Hepatocyte (in vitro differentiated cells): Measurements from ENCODE around the gene KDM4B. TPM values are rescaled to one million over a fixed set of nuclear protein-coding genes. Genes with fewer than 3 reads are reported as not detected.

Experiments
- DNase-seq: peaks from one replicate; pipeline ENCODE4 v3.0.0-alpha.2; 2016; ENCODE audit warnings: low spot score
- H2AFZ ChIP-seq: fragments of 200-600 bp; sonication (generic); 2 replicates; pipeline ENCODE4 v1.6.0; 2016; ENCODE audit warnings: antibody characterized with exemption, mild to moderate bottlenecking
- H3K27ac ChIP-seq: fragments of 200-600 bp; sonication (generic); 2 replicates; pipeline ENCODE4 v1.5.1; 2016; ENCODE audit warnings: mild to moderate bottlenecking
- H3K27me3 ChIP-seq: fragments of 200-600 bp; sonication (generic); 2 replicates; pipeline ENCODE4 v1.6.1; 2016
- H3K36me3 ChIP-seq: fragments of 200-600 bp; sonication (generic); replicated peaks from 2 replicates; pipeline ENCODE4 v1.5.1; 2016; ENCODE audit warnings: low read depth; ENCODE audit not compliant: insufficient read depth
- H3K4me1 ChIP-seq: fragments of 200-600 bp; sonication (generic); 2 replicates; pipeline ENCODE4 v1.5.1; 2016; ENCODE audit warnings: mild to moderate bottlenecking, moderate library complexity; ENCODE audit not compliant: insufficient read depth
- H3K4me2 ChIP-seq: fragments of 200-600 bp; sonication (generic); 2 replicates; pipeline ENCODE4 v1.6.0; 2016
- H3K4me3 ChIP-seq: fragments of 200-600 bp; sonication (generic); 2 replicates; pipeline ENCODE4 v1.5.1; 2016; ENCODE audit warnings: mild to moderate bottlenecking
- H3K79me2 ChIP-seq: fragments of 200-600 bp; sonication (generic); 2 replicates; pipeline ENCODE4 v1.6.0; 2017; ENCODE audit warnings: mild to moderate bottlenecking
- H3K9me2 ChIP-seq: fragments of 200-600 bp; sonication (generic); replicated peaks from 2 replicates; pipeline ENCODE4 v1.6.0; 2017; ENCODE audit warnings: mild to moderate bottlenecking; ENCODE audit not compliant: insufficient read depth
- H3K9me3 ChIP-seq: fragments of 200-600 bp; sonication (generic); 2 replicates; pipeline ENCODE4 v1.5.1; 2016; ENCODE audit warnings: low read depth, mild to moderate bottlenecking
- H4K20me1 ChIP-seq: fragments of 200-600 bp; sonication (generic); 2 replicates; pipeline ENCODE4 v1.6.0; 2016; ENCODE audit warnings: mild to moderate bottlenecking; ENCODE audit not compliant: insufficient read depth, poor library complexity, severe bottlenecking
- CTCF ChIP-seq: fragments of 200-600 bp; sonication (generic); IDR thresholded peaks from 2 replicates; pipeline ENCODE4 v1.5.1; 2016; ENCODE audit warnings: antibody characterized with exemption, mild to moderate bottlenecking; ENCODE audit not compliant: poor library complexity
- EZH2 ChIP-seq: fragments of 200-600 bp; sonication (generic); IDR thresholded peaks from 2 replicates; pipeline ENCODE4 v1.6.1; 2016; ENCODE audit warnings: antibody characterized with exemption, mild to moderate bottlenecking, borderline replicate concordance
- EZH2phosphoT487 ChIP-seq: fragments of 200-600 bp; sonication (generic); IDR thresholded peaks from one replicate; pipeline ENCODE4 v1.6.1; 2018; ENCODE audit warnings: antibody characterized with exemption, mild to moderate bottlenecking, low read depth, moderate library complexity; ENCODE audit not compliant: unreplicated experiment, severe bottlenecking
- WGBS: methylation state at CpG from one replicate; pipeline ENCODE4 v1.1.6; 2016; ENCODE audit warnings: low lambda C conversion rate; ENCODE audit errors: missing lambda C conversion rate; 5-methylcytosine and 5-hydroxymethylcytosine counted together
- polyA plus RNA-seq: library from polyadenylated mRNA; unstranded; fragments of >200 nt; fragmentation: Nextera tagmentation; extraction: Ambion mirVana; gene quantifications from 2 replicates; pipeline ENCODE4 v1.2.1, GENCODE V29; 2016
- total RNA-seq: library from RNA; depleted of rRNA; stranded (reverse); fragments of >200 nt; gene quantifications from 2 replicates; pipeline ENCODE4 v1.2.3, GENCODE V29; 2014

The KDM4B gene
- total and polyA plus RNA-seq, 2 experiments from 2014 or later, result 22.2 to 29.6 TPM

GRCh38 chr19:5111051-5111450 is 142.1 kb downstream of the KDM4B start:
- Histone ChIP-seq H3K4me2 (no peak overlapping the region), H3K9me2 (no peaks in the 10 kb centered on the region), H3K36me3 (no peaks in the 10 kb centered on the region), H3K79me2 (no peaks in the 10 kb centered on the region), H3K4me1 (peaks cover 16% of the 10 kb centered on the region), H3K27ac (no peak overlapping the region), H3K9me3 (no peaks in the 10 kb centered on the region), H3K4me3 (no peak overlapping the region), H3K27me3 (no peaks in the 10 kb centered on the region), H2AFZ (no peak overlapping the region), H4K20me1 (no peaks in the 10 kb centered on the region)
- DNase-seq, result no peak
- 91% methylated on average over 18 of the region's 21 CpGs for WGBS
- no peak for TF ChIP-seq CTCF
- no peak for TF ChIP-seq EZH2phosphoT487
- TF ChIP-seq EZH2, result no peak

GRCh38 chr19:5112175-5112574 is 143.3 kb downstream of the KDM4B start:
- Histone ChIP-seq H3K4me3 (no peak overlapping the region), H3K27ac (no peak overlapping the region), H3K9me3 (no peaks in the 10 kb centered on the region), H3K36me3 (no peaks in the 10 kb centered on the region), H3K4me2 (no peak overlapping the region), H3K27me3 (no peaks in the 10 kb centered on the region), H2AFZ (no peak overlapping the region), H3K4me1 (peaks cover 16% of the 10 kb centered on the region), H4K20me1 (no peaks in the 10 kb centered on the region), H3K9me2 (no peaks in the 10 kb centered on the region), H3K79me2 (no peaks in the 10 kb centered on the region)
- TF ChIP-seq EZH2 (no peak), CTCF (no peak), EZH2phosphoT487 (no peak)
- DNase-seq, result no peak
- WGBS, result 88% methylated on average over 6 of the region's 6 CpGs

- H3K9me3 ChIP-seq, result no peaks in the 10 kb centered on the region
- H3K4me1 ChIP-seq, result peaks cover 16% of the 10 kb centered on the region
- no peak overlapping the region for H3K4me3 ChIP-seq
- no peak overlapping the region for H2AFZ ChIP-seq
- H3K4me2 ChIP-seq, result no peak overlapping the region
- 68% methylated on average over 26 of the region's 27 CpGs for WGBS
- H4K20me1 ChIP-seq, result no peaks in the 10 kb centered on the region
- H3K9me2 ChIP-seq, result no peaks in the 10 kb centered on the region
- H3K27ac ChIP-seq, result no peak overlapping the region
- H3K27me3 ChIP-seq, result no peaks in the 10 kb centered on the region
- TF ChIP-seq CTCF (no peak), EZH2 (no peak), EZH2phosphoT487 (no peak)
- DNase-seq, result no peak
- H3K36me3 ChIP-seq, result no peaks in the 10 kb centered on the region
- H3K79me2 ChIP-seq, result no peaks in the 10 kb centered on the region
These were observed 144.0 kb downstream of the KDM4B start for GRCh38 chr19:5112681-5113575.
